ENCODE results near the gene SF3B3.

GRCh38 chr16:70614208-70614951 is 90.8 kb downstream of the SF3B3 start:
- TF ChIP-seq YY1 (IDR thresholded peaks at IDR 0.05; ENCODE audit: low read depth) (no peak), JUND (IDR thresholded peaks at IDR 0.05) (no peak), CTCF (IDR thresholded peaks at IDR 0.05) (no peak), REST (IDR thresholded peaks at IDR 0.05; ENCODE audit: low read depth, low read length) (no peak), FOSL2 (IDR thresholded peaks at IDR 0.05; ENCODE audit: borderline replicate concordance, low read depth) (no peak), FOXJ3 (CRISPR knock-in tag; IDR thresholded peaks at IDR 0.05) (no peak), ZBTB33 (IDR thresholded peaks at IDR 0.05; ENCODE audit: borderline replicate concordance, low read depth) (no peak), CHD2 (IDR thresholded peaks at IDR 0.05; ENCODE audit: low read length, partially characterized antibody) (no peak), EZH2phosphoT487 (IDR thresholded peaks at IDR 0.05; ENCODE audit: borderline replicate concordance, low read depth) (no peak), TCF12 (IDR thresholded peaks at IDR 0.05) (no peak), RXRA (IDR thresholded peaks at IDR 0.05; ENCODE audit: borderline replicate concordance, low read depth) (no peak), SMC3 (IDR thresholded peaks at IDR 0.05; ENCODE audit: low read depth, low read length) (no peak), MAX (IDR thresholded peaks at IDR 0.05; ENCODE audit: low read depth) (no peak)

Data from SK-N-SH (cell line).